ENCODE measurements around the gene OLA1.

The OLA1 gene

DNA sequence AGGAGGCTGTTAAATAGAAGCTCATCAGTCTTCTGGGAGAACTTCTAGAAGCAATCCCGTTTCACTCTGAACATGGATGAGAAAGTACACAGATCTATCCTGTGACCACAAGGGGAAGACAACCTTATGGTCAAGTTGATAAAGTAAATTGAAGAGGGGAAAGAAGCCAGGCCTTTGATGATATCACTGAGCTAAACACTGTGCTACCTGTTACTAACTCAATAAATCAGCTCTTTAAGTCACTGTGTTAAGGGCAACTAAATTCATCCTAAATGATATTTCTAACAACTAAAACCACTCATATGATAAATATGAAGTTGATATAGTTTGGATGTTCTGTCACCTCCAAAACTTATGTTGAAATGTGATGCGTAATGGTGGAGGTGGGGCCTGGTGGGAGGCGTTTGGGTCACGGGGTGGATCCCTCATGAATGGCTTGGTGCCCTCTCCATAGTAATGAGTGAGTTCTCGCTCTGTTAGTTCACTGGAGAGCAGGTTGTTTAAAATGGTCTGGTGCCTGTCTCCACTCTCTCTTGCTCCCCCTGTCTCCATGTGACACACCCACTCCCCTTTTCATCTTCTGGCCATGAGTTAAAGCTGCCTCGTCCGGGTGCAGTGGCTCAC, 23.6 kb downstream of the OLA1 start:
- DNase-seq (ENCODE audit: low read depth in 2 of 2): no peak

DNA sequence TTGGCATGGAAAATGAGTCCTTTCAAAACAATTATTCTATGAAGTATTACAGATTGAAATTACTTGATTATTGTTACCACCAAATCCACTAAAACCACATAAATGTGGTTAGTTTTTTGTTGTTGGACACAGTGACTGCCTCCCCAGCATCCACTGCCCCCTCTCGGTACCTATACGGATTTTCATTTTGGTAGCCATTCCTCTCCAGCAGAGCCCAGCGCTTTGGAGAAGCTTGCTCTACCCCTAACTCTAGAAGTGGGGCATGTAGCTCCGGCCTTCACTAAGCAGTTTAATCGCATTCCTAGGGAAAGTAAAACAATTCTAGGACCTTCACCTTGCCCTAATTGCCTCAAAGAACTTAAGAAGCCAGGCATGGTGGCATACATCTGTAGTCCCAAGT, 24.2 kb downstream of the OLA1 start:
- no peak for DNase-seq (ENCODE audit: low read depth in 2 of 2)

DNA sequence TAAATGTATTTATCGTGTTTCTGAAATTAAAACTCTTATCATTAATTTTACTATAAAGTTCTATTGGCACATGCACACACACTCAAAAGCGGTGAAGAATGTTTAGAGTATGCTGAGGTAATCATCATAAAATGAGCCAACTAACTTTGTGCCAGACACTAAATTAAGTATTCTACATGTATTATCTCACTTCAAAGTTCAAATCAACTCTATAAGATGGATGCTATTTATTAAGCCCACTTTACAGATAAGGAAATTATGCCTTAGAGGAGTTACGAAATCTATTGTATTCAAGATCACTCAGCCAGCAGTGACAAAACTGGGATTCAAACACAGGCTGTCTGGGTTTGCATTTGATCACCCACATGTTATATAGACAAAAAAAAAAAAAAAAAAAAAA, 24.9 kb downstream of the OLA1 start:
- DNase-seq (ENCODE audit: low read depth in 2 of 2): no peak

DNA sequence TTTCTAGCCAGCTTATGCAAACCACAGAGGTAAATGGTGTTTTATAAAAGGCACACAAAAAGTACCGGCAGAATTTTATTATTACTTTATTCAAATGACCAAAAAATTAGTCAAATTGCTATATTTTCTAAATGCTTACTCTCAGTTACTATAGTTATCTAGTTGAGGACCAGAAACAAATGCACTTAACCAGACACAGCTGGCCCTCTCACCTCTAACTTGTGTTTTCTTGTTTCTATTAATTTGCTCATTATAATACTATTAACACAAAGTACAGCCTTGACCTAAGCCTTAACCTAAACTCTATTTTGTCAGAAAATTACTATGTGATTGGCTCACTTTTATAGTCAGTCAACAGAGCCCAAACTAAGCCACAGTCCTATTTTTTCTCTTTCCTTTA, 26.2 kb downstream of the OLA1 start:
- no peak for DNase-seq (ENCODE audit: low read depth in 2 of 2)

DNA sequence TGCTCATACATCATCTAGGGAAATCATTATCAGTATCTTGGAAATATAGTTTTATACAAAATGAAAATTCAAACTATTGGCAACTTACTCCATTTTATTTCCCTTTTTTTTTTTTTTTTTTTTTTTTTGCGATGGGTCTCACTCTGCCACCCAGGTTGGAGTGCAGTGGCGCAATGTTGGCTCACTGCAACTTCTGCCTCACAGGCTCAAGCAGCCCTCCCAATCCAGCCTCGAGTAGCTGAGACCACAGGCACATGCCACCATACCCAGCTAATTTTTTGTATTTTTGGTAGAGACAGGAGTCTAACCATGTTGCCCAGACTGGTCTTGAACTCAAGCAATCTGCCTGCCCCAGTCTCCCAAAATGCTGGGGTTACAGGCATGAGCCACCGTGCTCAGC, 29.0 kb downstream of the OLA1 start:
- DNase-seq (ENCODE audit: low read depth in 2 of 2): no peak

DNA sequence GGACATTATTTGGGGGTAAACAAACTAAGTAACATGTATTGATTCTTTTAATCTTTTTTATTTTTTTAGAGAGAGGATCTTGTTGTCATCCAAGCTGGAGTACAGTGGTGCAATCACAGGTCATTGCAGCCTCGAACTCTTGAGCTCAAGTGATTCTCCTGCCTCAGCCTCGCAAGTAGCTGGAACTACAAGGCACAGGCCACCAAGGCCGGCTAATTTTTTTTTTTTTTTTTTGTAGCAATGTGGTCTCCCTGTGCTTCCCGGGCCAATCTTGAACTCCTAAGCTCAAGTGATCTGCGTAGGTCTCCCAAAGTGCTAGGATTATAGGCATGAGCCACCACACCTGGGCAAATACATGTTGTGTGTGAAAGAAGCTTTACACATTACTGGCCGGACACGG, 29.6 kb downstream of the OLA1 start:
- DNase-seq (ENCODE audit: low read depth in 2 of 2): no peak

DNA sequence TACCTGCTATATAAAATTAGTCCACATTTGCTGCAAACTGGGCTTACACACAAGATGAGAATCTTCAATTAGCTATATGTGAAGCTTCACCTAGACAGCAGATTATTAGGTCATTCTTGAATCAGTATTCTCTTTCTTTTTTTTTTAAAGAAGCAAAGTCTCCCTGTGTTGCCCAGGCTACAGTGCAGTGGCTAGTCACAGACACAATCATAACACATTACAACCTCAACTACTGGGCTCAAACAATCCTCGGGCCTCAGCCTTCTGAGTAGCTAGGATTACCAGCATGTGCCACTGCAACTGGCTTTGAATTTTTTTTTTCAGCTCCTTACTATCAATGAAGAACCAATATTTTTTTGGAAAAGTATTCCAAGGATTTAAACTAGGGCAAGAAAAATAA, 30.5 kb downstream of the OLA1 start:
- DNase-seq (ENCODE audit: low read depth in 2 of 2): no peak

DNA sequence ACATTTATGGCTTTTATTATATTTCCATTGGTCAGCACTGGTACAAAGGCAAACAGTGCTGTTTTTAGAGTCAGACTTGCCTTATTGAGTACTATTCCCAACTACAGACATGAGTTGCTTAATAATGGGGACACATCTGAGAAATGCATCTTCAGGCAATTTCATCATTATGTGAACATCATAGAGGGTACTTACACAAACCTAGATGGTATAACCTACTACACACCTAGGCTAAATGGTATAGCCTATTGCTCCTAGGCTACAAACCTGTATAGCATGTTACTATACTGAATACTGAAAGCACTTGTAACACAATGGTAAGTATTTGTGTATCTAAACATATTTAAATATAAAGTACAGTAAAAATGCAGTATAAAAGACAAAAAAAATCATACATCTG, 36.4 kb downstream of the OLA1 start:
- DNase-seq (ENCODE audit: low read depth in 2 of 2): no peak

DNA sequence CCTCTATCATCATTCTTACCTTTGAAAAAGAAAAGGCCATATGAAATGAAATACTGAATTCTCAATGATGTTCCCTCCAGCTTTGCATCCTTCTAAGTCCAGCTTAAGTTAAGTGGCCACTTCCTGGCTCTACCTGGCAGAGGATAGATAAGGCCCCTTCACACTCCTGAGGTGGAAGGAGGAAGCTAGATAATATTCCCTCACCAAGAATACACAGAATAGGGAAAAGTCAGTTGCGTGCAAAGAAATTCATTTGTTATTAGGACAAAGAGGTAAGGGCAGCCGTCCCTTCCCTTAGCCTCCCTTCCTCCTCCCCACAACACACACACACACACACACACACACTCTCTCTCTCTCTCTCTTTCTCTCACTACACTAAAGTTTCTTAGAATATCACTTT, 37.5 kb downstream of the OLA1 start:
- no peak for DNase-seq (ENCODE audit: low read depth in 2 of 2)

DNA sequence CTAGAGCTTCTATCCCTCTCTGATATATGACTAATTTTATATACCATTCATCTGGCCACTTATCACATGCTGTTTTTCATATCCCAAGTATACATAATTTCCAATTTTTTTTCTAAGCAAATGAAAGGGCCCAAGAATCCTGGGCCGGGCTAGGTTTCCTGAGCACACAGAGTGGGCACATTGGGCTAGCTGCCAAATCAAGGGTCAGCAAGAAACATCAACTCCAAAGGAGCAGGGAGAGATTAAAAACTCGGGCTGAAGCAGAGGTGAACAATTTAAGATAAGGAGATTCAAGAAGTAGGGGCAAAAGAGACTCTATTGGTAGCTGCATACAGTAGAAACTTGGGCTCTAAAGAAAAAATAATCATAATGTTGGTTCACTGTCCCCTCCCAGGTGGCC, 39.0 kb downstream of the OLA1 start:
- no peak for DNase-seq (ENCODE audit: low read depth in 2 of 2)

DNA sequence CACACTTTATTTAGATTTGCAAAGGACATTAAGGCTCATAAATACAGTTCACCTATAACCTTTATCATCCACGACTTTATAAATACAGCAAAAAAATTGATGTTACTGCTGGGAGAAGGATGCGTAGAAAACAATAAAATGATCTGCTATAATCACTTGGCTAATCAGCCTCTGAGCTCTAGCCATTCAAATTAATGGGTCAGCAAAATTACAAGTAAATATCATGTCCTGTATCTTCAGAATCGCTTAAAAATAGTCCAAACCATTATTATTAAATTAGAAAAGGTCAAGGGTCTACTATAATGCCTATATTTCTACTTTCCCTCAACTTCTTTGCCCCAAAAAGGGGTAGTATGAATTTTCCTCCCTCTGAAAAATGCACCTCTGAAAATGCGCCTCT, 40.3 kb downstream of the OLA1 start:
- DNase-seq (ENCODE audit: low read depth in 2 of 2): no peak

DNA sequence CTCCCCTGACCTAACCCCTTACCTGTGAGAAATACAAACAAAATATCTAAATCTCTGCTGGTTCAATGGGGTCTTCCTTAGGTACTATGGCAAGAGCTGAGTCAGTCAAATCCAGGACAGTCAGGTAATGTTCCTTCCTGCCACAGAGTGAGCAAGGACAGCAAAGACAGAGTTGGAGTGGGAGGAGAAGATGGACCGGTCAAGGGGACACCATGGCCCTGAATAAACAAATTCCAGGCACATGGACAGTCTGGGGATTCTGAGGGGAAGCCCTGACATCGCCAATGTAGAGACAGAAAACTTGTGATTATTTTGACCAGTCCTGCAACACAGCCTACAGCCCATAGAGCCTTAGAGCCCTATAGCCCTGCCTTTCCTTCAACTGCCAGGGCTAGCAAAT, 42.8 kb downstream of the OLA1 start:
- DNase-seq (ENCODE audit: low read depth in 2 of 2): no peak

DNA sequence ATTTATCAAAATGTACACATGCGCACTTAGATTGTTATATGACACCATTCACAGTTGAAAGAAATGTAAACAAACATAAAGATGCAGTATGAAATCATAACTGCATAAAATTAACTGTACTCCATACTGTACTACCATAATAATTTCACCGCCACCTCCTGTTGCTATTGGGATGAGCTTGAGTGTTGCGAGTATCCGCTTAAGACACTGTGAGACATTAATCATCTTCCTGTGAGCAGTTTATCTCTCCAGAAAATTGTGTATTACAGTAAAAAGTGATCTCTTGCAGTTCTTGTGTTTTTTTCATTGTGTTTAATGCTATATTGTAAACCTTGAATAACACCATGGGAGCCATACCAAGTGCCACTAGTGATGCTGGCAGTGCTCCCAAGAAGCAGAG, 46.1 kb downstream of the OLA1 start:
- no peak for DNase-seq (ENCODE audit: low read depth in 2 of 2)

DNA sequence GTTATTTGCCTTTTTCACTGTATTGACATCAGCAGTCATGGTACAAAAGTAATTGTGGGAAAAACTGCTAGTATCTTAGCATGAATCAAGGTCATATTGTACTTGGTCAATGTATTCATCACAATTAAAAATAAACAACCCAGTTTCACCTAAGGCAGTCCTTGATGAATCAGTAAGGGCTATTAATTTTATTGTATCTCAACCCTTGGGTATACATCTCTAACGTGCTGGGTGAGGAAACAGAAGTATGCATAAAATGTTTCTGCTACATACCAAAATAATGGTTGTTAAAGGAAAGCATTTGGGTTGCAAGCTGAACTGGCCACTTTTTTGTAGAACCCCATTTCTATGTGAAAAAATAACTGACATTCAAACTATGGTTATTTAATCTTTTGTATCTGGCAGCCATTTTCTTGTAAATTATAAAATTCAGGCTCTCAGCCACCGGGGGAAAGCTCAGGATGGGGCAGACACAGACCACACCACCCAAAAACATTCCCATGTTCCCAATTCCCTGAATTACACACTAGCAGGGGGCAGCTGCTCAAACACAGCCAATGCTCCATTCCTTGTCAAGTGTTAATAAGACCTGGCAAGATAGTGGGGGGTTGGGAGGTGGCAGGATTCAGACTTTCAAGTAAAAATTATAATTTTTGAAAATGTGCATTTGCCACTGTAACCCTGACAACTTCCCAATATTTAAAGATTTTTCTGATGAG, 49.3 kb downstream of the OLA1 start:
- DNase-seq (ENCODE audit: low read depth in 2 of 2): no peak

DNA sequence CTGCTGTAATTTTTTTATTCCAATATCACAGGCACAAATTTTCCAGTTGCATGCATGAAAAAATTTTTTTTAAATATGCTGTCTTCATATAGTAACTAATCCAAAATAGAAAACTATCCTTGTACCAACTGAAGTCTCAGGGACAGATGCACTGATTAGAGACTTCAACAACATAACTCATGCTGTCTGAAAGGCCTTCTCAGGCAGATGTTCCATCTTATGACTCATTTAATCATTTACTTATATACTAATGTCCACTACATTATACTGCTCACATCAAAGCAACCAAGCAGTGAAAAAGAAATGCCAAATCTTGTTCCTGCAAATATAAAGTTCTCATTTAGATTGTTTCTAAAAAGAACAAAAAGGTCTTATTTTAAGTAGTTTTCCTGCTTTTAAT, 53.1 kb downstream of the OLA1 start:
- no peak for DNase-seq (ENCODE audit: low read depth in 2 of 2)

DNA sequence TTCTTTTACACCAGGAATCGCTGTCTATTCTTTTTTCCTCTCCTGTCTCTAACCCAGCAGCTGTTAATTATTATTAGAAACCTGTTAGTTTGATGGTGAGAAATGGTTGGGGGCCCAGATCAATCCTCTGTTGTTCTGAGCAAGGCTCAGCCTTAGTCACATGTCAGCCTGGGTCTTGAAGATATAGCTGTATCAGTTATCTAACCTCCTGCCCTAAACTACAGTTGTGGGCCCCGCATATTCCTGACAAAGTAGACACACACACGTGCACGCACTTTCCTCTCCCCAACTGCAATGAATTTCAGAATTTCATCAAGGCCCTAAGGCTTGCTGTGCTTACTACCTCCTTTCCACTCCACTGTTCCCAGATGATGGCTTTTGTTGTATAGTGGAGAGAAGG, 54.6 kb downstream of the OLA1 start:
- no peak for DNase-seq (ENCODE audit: low read depth in 2 of 2)

DNA sequence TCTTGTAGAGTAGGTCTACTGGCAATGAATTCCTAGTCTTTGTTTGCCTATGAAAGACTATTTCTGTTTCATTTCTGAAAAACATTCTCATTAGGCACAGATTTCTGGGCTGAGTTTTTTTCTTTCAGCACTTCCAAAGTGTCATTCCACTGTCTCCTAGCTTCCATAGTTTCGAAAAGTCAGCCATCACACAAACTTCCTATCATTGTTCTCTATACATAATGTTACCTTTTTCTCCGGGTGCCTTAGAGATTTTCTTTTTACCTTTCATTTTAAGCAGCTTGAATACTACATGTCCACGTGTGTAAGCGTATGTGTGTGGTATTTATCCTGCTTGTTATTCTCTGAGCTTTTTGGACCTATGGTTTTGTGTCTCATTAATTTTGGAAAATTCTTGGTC, 55.7 kb downstream of the OLA1 start:
- DNase-seq (ENCODE audit: low read depth in 2 of 2): no peak

DNA sequence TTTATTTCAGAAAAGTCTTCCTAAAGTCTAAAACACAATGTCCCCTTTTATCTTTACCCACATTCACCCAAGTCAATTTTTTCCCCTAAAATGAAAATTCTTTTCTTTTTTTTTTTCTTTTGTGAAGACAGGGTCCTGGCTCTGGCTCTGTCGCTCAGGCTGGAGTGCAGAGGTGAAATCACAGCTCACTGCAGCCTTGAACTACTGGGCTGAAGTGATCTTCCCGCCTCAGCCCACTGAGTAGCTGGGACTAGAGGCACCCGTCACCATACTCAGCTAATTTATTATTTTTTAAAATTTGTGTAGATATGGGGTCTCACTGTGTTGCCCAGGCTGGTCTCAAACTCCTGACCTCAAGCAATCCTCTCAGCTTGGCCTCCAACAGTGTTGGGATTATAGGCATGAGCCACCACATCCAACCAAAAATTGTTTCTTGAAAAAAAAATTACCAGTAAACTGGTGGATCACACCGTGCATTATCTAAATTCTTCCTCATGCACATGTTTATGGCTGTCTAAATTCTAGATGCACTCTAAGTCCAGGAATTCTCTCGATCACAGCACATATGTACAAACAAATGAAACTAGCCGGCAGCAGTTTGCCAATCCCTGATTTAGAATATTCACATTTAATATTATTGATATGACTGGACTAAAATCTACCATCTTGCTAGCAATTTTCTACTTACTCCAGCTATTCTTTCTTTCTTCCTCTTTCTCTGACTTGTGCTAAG, 56.8 kb downstream of the OLA1 start:
- DNase-seq (ENCODE audit: low read depth in 2 of 2): no peak

DNA sequence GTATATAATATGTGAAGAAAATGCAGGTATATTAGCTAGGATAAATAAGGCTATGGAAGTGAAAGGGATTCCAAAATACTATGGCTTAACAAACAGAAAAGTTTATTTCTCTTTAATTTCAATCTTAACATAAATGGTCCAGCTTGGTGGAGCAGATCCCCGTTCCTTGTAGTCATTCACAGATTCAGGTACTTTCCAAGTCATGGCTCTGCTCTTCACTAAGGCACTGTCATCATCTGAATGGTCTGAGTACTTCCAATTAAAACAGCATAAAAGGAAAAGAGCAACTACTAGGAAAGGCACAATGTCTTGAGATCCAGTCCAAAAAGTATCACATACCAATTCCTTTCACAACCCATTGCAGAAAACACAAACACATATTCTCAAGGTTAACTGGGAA, 63.4 kb downstream of the OLA1 start:
- no peak for DNase-seq (ENCODE audit: low read depth in 2 of 2)

DNA sequence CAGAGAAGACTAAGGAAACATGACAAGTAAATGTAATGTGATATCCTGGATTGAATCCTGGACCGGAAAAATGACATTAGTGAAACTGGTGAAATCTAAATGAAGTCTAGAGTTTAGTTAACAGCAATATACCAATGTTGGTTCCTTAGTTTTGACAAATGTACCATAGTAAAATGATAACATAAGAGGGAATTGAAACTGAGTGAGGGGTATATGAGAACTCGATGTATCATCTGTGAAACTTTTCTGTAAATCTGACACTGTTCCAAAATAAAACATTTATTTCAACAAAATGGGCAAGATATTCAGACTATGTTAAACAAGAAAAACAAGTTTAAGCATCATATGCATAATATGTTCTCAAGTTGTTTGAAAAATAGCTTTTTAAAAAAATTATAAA, 63.8 kb downstream of the OLA1 start:
- no peak for DNase-seq (ENCODE audit: low read depth in 2 of 2)

DNA sequence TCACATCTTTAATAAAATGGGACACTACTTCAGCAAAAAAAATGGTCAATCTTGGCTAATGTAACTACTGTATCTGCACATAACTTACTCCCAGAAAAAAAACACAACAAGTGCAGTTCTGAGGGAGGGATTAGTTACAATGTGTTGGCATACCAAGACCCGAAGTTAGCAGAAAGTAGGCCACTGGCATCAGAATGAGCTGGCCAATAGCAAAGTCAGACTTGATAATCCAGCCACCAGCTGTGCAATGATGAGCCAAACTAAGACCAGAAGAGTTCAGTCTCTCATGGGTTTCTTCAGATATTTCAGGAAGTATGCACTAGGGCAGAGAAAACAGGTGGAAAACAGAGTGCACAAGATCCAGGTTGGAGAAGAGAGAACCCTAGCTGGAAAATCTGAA, 65.3 kb downstream of the OLA1 start:
- no peak for DNase-seq (ENCODE audit: low read depth in 2 of 2)

DNA sequence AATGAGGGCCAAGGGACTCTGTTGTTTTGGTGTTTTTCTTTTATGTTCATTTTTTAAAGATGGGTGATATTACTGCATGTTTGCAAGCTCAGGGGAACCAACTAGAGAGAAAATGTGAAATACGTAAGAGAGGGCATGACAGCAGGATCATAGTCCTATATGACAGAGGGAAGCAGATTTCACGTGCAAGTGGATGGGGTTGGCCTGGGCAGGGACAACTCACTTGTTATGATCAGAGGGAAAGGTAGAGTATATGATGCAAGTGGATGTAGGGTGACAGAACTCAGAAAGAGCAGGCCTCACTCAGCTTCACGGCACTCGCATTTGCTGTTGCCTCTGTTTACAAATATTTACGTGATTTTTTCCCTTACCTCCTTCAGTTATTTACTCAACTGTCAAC, 67.0 kb downstream of the OLA1 start:
- DNase-seq (ENCODE audit: low read depth in 2 of 2): no peak

DNA sequence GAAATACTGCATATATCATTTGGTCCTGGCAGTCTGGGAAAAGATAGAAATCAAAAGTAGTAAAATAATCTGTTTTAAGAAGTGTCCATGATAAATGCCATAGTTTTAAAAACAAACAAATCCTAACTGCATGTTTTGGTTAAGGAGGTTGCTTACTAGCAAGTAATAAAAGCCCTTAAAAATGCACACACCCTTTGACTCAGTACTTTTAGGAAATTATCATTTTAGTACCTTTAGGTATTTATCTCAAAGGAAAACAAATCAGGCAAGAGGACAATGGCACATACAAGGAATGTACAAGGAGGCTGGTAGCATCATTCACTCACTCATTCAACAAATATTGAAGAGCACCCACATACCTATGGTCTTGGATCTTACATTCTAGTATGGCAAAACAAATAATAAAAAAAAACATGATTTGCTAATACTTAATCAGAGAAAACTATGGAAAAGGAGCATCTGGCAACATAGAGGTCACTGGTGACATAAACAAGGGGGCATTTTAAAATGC, 67.6 kb downstream of the OLA1 start:
- DNase-seq (ENCODE audit: low read depth in 2 of 2): no peak
